Glutamatergic neuron (in vitro differentiated cells): Measurements from ENCODE around the gene ESR1. TPM values are rescaled to one million over a fixed set of nuclear protein-coding genes. Genes with fewer than 3 reads are reported as not detected.

Source experiments
- DNase-seq: peaks from one replicate; pipeline ENCODE4 v3.0.0; 2022
- H3K27ac Mint-ChIP-seq: one replicate; pipeline ENCODE4 v1.8.0; 2020; ENCODE audit warnings: mild to moderate bottlenecking, mixed read lengths, inconsistent platforms; ENCODE audit not compliant: unreplicated experiment
- H3K27me3 Mint-ChIP-seq: one replicate; pipeline ENCODE4 v1.8.0; 2020; ENCODE audit warnings: mild to moderate bottlenecking, moderate library complexity, mixed read lengths, inconsistent platforms; ENCODE audit not compliant: unreplicated experiment
- H3K36me3 Mint-ChIP-seq: one replicate; pipeline ENCODE4 v1.8.0; 2020; ENCODE audit warnings: mild to moderate bottlenecking, mixed read lengths, inconsistent platforms; ENCODE audit not compliant: unreplicated experiment
- H3K4me1 Mint-ChIP-seq: one replicate; pipeline ENCODE4 v1.8.0; 2020; ENCODE audit warnings: mild to moderate bottlenecking, low read depth, mixed read lengths, inconsistent platforms; ENCODE audit not compliant: unreplicated experiment
- H3K4me3 Mint-ChIP-seq: one replicate; pipeline ENCODE4 v1.8.0; 2020; ENCODE audit warnings: mild to moderate bottlenecking, mixed read lengths, inconsistent platforms; ENCODE audit not compliant: unreplicated experiment
- H3K9me3 Mint-ChIP-seq: one replicate; pipeline ENCODE4 v1.8.0; 2020; ENCODE audit warnings: mild to moderate bottlenecking, moderate library complexity, mixed read lengths, inconsistent platforms; ENCODE audit not compliant: unreplicated experiment
- CTCF ChIP-seq: fragments of 200-600 bp; sonication (generic); IDR thresholded peaks from one replicate; pipeline ENCODE4 v1.5.0; 2021; ENCODE audit not compliant: partially characterized antibody, unreplicated experiment
- total RNA-seq: library from RNA; stranded (reverse); fragmentation: NEBNext Ultra II Directional; extraction: Animal tissue kit (Norgen Biotek cat#: 25700); gene quantifications from one replicate; pipeline ENCODE4 v1.2.1, GENCODE V29; 2021; ENCODE audit not compliant: unreplicated experiment

Gene ESR1
- total RNA-seq, 1 donor from 2014 or later, result not detected

DNA sequence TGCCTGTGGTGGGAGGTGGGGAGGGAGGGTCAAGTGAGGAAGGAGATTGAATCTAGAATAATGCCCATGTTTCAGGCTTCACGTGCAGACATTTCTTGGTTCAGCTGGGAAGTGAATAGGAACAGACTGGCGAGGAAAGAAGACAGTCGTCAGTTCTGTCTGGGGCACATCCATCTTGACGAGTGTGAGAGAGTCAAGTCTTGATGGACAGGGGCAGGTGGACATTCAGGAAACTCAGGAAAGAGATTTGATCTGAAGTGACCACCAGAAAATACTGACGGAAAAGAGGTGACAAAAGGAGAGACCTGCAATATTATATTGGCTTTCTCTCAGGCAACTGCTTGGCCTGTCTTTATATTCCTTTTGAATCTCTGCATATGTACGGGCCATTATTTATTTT, 68.6 kb downstream of the ESR1 start:
- Mint-ChIP-seq H3K4me1 (no peaks in the 10 kb centered on the region), H3K27ac (no peak overlapping the region)
- no peak for TF ChIP-seq CTCF

GRCh38 chr6:151877458-151877857, 70.0 kb downstream of the ESR1 start:
- H3K27ac Mint-ChIP-seq, result no peak overlapping the region
- no peaks in the 10 kb centered on the region for H3K36me3 Mint-ChIP-seq
- H3K4me3 Mint-ChIP-seq, result no peak overlapping the region
- no peak for DNase-seq
- no peaks in the 10 kb centered on the region for H3K4me1 Mint-ChIP-seq
- TF ChIP-seq CTCF, result no peak
- no peaks in the 10 kb centered on the region for H3K9me3 Mint-ChIP-seq
- H3K27me3 Mint-ChIP-seq, result no peaks in the 10 kb centered on the region

More for the DNA sequence above, 68.6 kb downstream of the ESR1 start:
- H3K36me3 Mint-ChIP-seq, result no peaks in the 10 kb centered on the region
- no peaks in the 10 kb centered on the region for H3K27me3 Mint-ChIP-seq
- H3K9me3 Mint-ChIP-seq, result no peaks in the 10 kb centered on the region
- DNase-seq, result no peak
- H3K4me3 Mint-ChIP-seq, result no peak overlapping the region

GRCh38 chr6:151881231-151881630, 73.7 kb downstream of the ESR1 start:
- no peaks in the 10 kb centered on the region for H3K4me1 Mint-ChIP-seq
- no peak for TF ChIP-seq CTCF
- no peaks in the 10 kb centered on the region for H3K9me3 Mint-ChIP-seq
- H3K27me3 Mint-ChIP-seq, result no peaks in the 10 kb centered on the region
- H3K27ac Mint-ChIP-seq, result no peak overlapping the region
- no peaks in the 10 kb centered on the region for H3K36me3 Mint-ChIP-seq
- no peak for DNase-seq
- H3K4me3 Mint-ChIP-seq, result no peak overlapping the region

- no peaks in the 10 kb centered on the region for H3K9me3 Mint-ChIP-seq
- no peak for DNase-seq
- no peak overlapping the region for H3K27ac Mint-ChIP-seq
- H3K4me3 Mint-ChIP-seq, result no peak overlapping the region
- no peaks in the 10 kb centered on the region for H3K36me3 Mint-ChIP-seq
- no peak for TF ChIP-seq CTCF
- no peaks in the 10 kb centered on the region for H3K27me3 Mint-ChIP-seq
- no peaks in the 10 kb centered on the region for H3K4me1 Mint-ChIP-seq
These were observed 74.7 kb downstream of the ESR1 start for GRCh38 chr6:151882206-151882605.

GRCh38 chr6:151885234-151885633, 77.8 kb downstream of the ESR1 start:
- Mint-ChIP-seq H3K27ac (no peak overlapping the region), H3K36me3 (no peaks in the 10 kb centered on the region), H3K4me1 (no peaks in the 10 kb centered on the region), H3K27me3 (no peaks in the 10 kb centered on the region), H3K9me3 (no peaks in the 10 kb centered on the region), H3K4me3 (no peak overlapping the region)
- no peak for DNase-seq
- TF ChIP-seq CTCF, result no peak
